Measurements from ENCODE around the gene ABCB7.
"Not testable (repeated sequence)": the region's sequence is repeated elsewhere in the genome, so short reads cannot be mapped to it uniquely, and the experiment has no call there.

Gene ABCB7

DNA sequence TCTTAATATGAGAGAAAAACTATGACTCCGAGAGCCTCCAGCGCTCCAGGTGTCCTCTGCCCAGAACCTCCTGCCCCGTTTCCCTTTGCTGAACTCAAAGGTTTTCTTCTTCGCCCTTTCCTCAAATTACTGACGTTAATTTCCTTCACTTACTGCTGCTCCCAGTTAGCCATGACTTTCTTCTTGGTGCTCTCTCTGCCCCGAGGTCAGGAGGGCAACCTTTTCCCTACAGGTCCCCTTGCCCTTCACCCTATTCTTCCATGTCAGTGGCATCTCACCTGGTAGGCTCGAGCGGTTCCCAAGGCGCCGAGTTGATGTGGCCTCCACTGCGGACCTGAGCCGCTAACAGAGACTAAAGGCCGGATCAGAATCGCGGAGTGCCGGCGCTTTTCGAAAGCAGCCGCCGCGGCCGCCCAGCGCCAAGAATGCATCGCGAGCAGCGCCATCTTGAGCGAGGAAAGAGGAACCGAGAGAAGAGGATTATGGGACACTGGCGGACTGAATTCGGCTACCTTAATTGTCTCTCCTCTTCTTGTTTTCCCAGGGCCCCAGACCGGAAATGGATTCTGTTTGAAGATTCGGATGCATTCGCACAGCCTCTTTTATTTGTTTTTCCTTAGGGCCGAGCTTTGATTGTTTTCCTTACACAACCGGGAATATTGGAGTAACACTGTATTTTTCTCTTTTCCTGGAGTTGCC, at the start of gene ABCB7:
ABCB7 (minus strand) TSS at position 457 of the 699 bp plus-strand sequence; CDS start at position 446, 11 bp downstream.
- DNase-seq (ENCODE audit: low read depth in 2 of 2, low spot score in 1 of 2): peak; percentile 14 to 17

- not testable (repeated sequence) for DNase-seq (ENCODE audit: low read depth in 2 of 2, low spot score in 1 of 2)
Observed at GRCh38 chrX:75188415-75189206, 32.5 kb upstream of the ABCB7 start.

DNA sequence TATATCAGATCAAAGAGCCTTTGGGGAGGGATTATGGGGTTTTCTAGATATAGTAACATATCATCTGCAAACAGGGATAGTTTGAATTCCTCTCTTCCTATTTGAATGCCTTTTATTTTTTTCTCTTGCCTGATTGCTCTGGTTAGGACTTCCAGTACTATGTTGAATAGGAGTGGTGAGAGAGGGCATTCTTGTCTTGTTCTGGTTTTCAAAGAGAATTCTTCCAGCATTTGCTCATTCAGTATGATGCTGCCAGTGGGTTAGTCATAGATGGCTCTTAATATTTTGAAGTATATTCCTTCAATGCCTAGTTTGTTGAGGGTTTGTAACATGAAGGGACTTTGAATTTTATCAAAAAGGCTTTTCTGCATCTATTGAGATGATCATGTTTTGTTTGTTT, 25.6 kb upstream of the ABCB7 start:
- no peak for DNase-seq (ENCODE audit: low read depth in 2 of 2, low spot score in 1 of 2)

- DNase-seq (ENCODE audit: low read depth in 2 of 2, low spot score in 1 of 2): not testable (repeated sequence)
Observed at GRCh38 chrX:75179536-75180293, 23.6 kb upstream of the ABCB7 start.

DNA sequence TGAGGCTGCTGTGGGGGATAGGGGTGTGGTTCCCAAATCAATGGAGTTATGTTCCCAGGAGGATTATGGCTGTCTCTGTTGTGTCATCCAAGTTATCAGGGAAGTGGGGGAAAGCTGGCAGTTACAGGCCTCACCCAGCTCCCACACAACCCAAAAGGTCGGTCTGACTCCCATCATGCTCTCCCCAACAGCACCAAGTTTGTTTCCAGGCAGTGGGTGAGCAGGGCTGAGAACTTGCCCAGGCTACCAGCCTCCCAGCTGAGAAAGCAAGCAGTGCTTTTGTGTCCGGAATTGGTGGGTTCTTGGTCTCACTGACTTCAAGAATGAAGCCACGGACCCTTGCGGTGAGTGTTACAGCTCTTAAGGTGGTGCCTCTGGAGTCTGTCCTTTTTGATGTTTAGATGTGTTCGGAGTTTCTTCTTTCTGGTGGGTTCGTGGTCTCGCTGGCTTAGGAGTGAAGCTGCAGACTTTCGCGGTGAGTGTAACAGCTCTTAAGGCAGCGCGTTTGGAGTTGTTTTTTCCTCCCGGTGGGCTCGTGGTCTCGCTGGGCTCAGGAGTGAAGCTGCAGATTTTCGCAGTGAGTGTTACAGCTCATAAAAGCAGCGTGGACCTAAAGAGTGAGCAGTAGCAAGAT, 16.3 kb upstream of the ABCB7 start:
- not testable (repeated sequence) for DNase-seq (ENCODE audit: low read depth in 2 of 2, low spot score in 1 of 2)

- DNase-seq (ENCODE audit: low read depth in 2 of 2, low spot score in 1 of 2): no peak
Observed at GRCh38 chrX:75158054-75158453, 2.0 kb upstream of the ABCB7 start.

DNA sequence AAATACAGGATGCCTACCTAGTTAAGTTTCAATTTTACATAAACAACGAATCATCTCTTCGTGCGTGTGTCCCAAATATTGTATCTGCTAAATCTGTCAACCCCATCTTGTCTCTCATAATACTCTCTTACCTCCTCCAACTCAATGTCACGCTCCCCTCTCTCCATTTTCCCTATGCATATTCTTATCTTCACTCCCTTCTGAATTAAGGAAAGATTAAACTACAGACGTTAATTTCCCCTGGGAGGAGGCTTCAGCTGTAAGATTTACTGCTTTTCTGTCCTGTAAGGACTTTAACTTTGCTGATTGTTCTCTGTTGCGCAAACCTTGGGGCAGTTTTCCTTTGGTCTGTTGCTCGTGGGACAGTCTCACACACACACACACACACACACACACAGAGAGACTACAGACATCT, 455 bp upstream of the ABCB7 start:
- no peak for DNase-seq (ENCODE audit: low read depth in 2 of 2, low spot score in 1 of 2)

DNA sequence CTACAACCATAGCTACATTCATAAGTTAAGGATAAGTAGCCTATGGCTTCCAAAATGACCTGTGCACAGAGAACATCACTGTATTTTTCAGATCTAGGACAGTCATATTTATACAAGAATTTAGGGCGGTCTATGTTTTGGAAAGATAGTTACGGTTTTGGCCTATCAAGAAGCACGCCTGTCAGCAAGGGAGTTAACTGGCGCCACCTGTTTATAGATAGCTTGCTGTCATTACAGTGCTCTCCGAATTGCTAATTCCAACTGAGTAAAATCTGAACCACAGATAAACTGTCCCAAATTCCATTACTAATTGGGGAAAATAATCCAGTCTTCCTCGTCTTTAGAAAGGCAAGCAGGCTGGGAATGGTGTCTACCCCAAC, 646 bp downstream of the ABCB7 start:
- no peak for DNase-seq (ENCODE audit: low read depth in 2 of 2, low spot score in 1 of 2)

GRCh38 chrX:75154871-75155270, 1.2 kb downstream of the ABCB7 start:
- DNase-seq (ENCODE audit: low read depth in 2 of 2, low spot score in 1 of 2): no peak

GRCh38 chrX:75151827-75152592, 4.1 kb downstream of the ABCB7 start:
- no peak for DNase-seq (ENCODE audit: low read depth in 2 of 2, low spot score in 1 of 2)

- no peak for DNase-seq (ENCODE audit: low read depth in 2 of 2, low spot score in 1 of 2)
Observed at GRCh38 chrX:75149654-75150053, 6.4 kb downstream of the ABCB7 start.

- DNase-seq (ENCODE audit: low read depth in 2 of 2, low spot score in 1 of 2): no peak
Observed at GRCh38 chrX:75132672-75133071, 23.4 kb downstream of the ABCB7 start.

- DNase-seq (ENCODE audit: low read depth in 2 of 2, low spot score in 1 of 2): no peak
Observed at GRCh38 chrX:75131973-75132627, 24.0 kb downstream of the ABCB7 start.

DNA sequence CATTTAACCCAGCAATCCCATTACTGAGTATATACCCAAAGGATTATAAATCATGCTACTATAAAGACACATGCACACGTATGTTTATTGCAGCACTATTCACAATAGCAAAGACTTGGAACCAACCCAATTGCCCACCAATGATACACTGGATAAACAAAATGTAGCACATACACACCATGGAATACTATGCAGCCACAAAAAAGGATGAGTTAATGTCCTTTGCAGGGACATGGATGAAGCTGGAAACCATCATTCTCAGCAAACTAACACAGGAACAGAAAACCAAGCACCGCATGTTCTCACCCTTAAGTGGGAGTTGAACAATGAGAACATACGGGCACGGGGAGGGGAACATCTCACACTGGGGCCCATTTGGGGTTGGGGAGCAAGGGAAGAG, 27.0 kb downstream of the ABCB7 start:
- not testable (repeated sequence) for DNase-seq (ENCODE audit: low read depth in 2 of 2, low spot score in 1 of 2)

GRCh38 chrX:75118296-75118695, 37.8 kb downstream of the ABCB7 start:
- DNase-seq (ENCODE audit: low read depth in 2 of 2, low spot score in 1 of 2): no peak

GRCh38 chrX:75115707-75116413, 40.2 kb downstream of the ABCB7 start:
- no peak for DNase-seq (ENCODE audit: low read depth in 2 of 2, low spot score in 1 of 2)

DNA sequence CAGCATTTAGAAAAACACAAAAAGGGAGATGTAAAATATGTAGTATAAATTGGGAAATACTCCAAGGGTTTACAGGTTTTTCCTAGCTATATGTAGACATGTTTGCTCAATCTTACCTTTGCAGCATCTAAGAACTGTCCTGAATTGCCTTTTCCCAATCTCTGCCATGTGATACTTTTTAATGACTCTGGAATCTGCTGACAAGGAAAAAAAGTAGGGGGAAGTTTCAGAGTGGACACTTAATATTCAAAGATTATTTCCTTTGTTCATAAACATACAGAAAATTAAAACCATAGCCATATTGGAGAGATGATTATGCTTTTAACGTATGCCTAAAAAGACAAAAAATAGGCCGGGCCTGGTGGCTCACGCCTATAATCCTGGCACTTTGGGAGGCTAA, 41.4 kb downstream of the ABCB7 start:
- DNase-seq (ENCODE audit: low read depth in 2 of 2, low spot score in 1 of 2): no peak

GRCh38 chrX:75113664-75114063, 42.4 kb downstream of the ABCB7 start:
- no peak for DNase-seq (ENCODE audit: low read depth in 2 of 2, low spot score in 1 of 2)

GRCh38 chrX:75107863-75108509, 48.1 kb downstream of the ABCB7 start:
- no peak for DNase-seq (ENCODE audit: low read depth in 2 of 2, low spot score in 1 of 2)

All from stimulated activated CD8-positive, alpha-beta memory T cell treated with anti-CD3 and anti-CD28 coated beads, Interleukin-4, amount 100 ng/mL, for 1 hour (primary cell).